SK-N-SH (cell line): ENCODE data around the gene DNAH10.

Experiments used
- CTCF ChIP-seq: fragments of 200-600 bp; sonication (generic); IDR thresholded peaks from 2 replicates; pipeline ENCODE4 v1.6.1; 2017; ENCODE audit warnings: antibody characterized with exemption, mild to moderate bottlenecking, moderate library complexity
- MXI1 ChIP-seq: IDR thresholded peaks from 2 replicates; pipeline ENCODE4 v1.6.1; 2012; ENCODE audit warnings: mild to moderate bottlenecking, low read depth, low read length, improper control_type of control experiment
- NFIC ChIP-seq: IDR thresholded peaks from 2 replicates; pipeline ENCODE4 v1.4.0; 2012; ENCODE audit warnings: borderline replicate concordance
- NRF1 ChIP-seq: IDR thresholded peaks from 2 replicates; pipeline ENCODE4 v1.6.1; 2012; ENCODE audit warnings: low read depth, mild to moderate bottlenecking, low read length
- RFX5 ChIP-seq: IDR thresholded peaks from 2 replicates; pipeline ENCODE4 v1.6.1; 2012; ENCODE audit warnings: mild to moderate bottlenecking, improper control_type of control experiment, low read length
- USF2 ChIP-seq: fragments of 150-350 bp; IDR thresholded peaks from 2 replicates; pipeline ENCODE4 v1.6.1; 2017; ENCODE audit warnings: antibody characterized with exemption, low read length, low read depth, borderline replicate concordance

GRCh38 chr12:123949770-123950165 is 187.7 kb downstream of the DNAH10 start:
- TF ChIP-seq CTCF, result no peak
- TF ChIP-seq MXI1, result no peak
- TF ChIP-seq USF2, result no peak
- no peak for TF ChIP-seq NRF1
- TF ChIP-seq RFX5, result no peak
- TF ChIP-seq NFIC, result no peak
